Urinary bladder (tissue), 4 donors: ENCODE results near the gene CSMD2. TPM values are rescaled to one million over a fixed set of nuclear protein-coding genes. Genes with fewer than 3 reads are reported as not detected.

ENCODE experiments used
- DNase-seq: peaks from one replicate; pipeline ENCODE4 v3.0.0-alpha.2; 2015; ENCODE audit errors: extremely low spot score
- H3K27ac ChIP-seq: one replicate; pipeline ENCODE4 v1.5.1; 2013; ENCODE audit warnings: low read depth, mild to moderate bottlenecking, moderate library complexity
- H3K36me3 ChIP-seq: one replicate; pipeline ENCODE4 v1.6.1; 2013; ENCODE audit warnings: mild to moderate bottlenecking, moderate library complexity; ENCODE audit not compliant: insufficient read depth
- H3K4me1 ChIP-seq: one replicate; pipeline ENCODE4 v1.6.1; 2013; ENCODE audit warnings: mild to moderate bottlenecking, moderate library complexity; ENCODE audit not compliant: insufficient read depth
- H3K4me3 ChIP-seq: one replicate; pipeline ENCODE4 v1.5.1; 2013; ENCODE audit warnings: low read depth, low read length
- WGBS: extraction: QIAGEN DNeasy Blood & Tissue Kit; methylation state at CpG from one replicate; pipeline ENCODE4 v1.1.7; 2013; 5-methylcytosine and 5-hydroxymethylcytosine counted together
- polyA plus RNA-seq: library from polyadenylated mRNA; stranded (reverse); fragments of 200-250 nt; gene quantifications from one replicate; pipeline ENCODE4 v1.2.3, GENCODE V29; 2013
- total RNA-seq: library from RNA; depleted of rRNA; stranded (reverse); fragments of >200 nt; gene quantifications from one replicate; pipeline ENCODE4 v1.2.3, GENCODE V29; 2014
- donor health status: healthy with polysubstance abuse.
- donor health status: healthy.

Gene CSMD2
- total and polyA plus RNA-seq, 2 donors = 0.32 to 0.42 TPM

DNA sequence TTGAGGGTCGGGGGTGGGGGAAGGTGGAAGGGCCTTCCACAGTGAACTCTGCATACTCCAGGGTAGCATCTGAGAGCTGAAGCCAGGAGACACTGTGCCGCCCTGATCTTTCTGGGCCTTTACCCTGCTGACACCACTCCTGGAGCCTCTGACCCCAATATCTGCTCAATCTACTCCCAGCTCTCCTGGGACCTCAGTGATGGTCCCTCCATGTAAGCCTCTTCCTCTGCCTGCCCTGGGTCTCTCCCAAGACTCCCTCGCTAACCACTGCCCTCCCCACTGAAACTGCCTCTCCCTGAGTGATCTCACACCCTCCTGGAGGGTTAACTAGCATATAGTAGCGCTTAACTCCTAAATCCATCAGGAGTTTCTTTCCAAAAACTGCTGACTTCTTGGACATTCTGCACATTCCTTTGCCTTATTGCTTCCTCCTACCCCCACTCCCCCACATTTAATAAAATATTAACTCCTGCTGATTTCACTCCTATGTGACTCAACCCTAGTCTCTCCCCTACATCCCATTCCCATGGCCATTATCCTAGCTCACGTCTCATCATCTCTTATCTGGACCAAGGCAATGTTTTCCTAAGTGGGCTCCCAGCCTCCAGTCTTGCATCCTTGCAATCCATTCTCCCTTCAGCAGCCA lies 155.6 kb downstream of the CSMD2 start:
- DNase-seq = no peak
- H3K4me3 ChIP-seq = no peak overlapping the region
- WGBS = 58% methylated on average over 5 of the region's 5 CpGs
- H3K36me3 ChIP-seq = no peaks in the 10 kb centered on the region
- no peak overlapping the region for H3K27ac ChIP-seq
- no peaks in the 10 kb centered on the region for H3K4me1 ChIP-seq

- no peak for DNase-seq
- H3K27ac ChIP-seq = no peak overlapping the region
- no peak overlapping the region for H3K4me3 ChIP-seq
- H3K4me1 ChIP-seq = no peaks in the 10 kb centered on the region
- WGBS = 69% methylated on average over 2 of the region's 2 CpGs
- no peaks in the 10 kb centered on the region for H3K36me3 ChIP-seq
Measured at GRCh38 chr1:34007760-34008159, 157.3 kb downstream of the CSMD2 start.

DNA sequence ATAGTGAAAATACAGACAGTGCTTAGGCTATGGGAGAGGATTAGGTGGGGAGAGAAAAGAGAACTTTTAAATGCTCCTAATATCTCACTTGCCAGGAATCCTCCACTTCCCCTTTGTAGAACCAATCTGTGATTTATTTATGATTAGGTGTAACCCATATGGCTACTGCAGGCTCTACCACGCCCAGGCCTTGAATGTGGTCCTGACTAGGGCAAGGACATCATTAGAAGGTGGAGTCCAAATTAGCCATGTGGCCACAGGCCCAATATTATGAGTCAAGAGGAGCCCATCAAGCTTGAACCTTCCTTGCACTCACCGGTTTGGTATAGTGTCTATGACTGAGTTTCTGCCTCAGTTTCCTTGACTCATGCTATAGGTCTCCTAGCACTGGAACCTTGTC lies 159.7 kb downstream of the CSMD2 start:
- Histone ChIP-seq H3K27ac (no peak overlapping the region), H3K4me1 (no peaks in the 10 kb centered on the region), H3K36me3 (no peaks in the 10 kb centered on the region), H3K4me3 (no peak overlapping the region)
- no peak for DNase-seq
- 90% methylated on average over 2 of the region's 2 CpGs for WGBS

DNA sequence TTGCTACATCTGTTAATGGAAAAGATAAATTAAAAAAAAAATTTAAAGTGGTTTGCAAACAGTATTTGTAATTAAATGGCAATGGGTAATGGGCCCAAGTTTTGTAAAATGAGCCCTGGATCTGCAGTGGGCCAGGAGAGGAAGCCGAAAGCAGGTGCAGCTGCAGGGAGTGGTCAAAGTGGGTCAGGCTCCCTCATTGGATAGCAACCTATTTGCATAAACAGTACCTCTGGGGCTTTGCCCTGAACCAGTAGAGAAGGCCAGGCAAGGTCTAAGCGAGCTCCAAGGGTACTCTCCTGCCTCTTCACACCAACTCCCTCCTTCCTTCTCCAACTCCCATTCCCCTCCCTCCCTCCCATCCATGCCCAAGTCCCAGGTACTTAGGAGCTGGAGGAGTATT lies 162.2 kb downstream of the CSMD2 start:
- H3K4me1 ChIP-seq = no peaks in the 10 kb centered on the region
- no peak for DNase-seq
- no peak overlapping the region for H3K27ac ChIP-seq
- H3K4me3 ChIP-seq = no peak overlapping the region
- 64% methylated on average over 2 of the region's 2 CpGs for WGBS
- no peaks in the 10 kb centered on the region for H3K36me3 ChIP-seq

DNA sequence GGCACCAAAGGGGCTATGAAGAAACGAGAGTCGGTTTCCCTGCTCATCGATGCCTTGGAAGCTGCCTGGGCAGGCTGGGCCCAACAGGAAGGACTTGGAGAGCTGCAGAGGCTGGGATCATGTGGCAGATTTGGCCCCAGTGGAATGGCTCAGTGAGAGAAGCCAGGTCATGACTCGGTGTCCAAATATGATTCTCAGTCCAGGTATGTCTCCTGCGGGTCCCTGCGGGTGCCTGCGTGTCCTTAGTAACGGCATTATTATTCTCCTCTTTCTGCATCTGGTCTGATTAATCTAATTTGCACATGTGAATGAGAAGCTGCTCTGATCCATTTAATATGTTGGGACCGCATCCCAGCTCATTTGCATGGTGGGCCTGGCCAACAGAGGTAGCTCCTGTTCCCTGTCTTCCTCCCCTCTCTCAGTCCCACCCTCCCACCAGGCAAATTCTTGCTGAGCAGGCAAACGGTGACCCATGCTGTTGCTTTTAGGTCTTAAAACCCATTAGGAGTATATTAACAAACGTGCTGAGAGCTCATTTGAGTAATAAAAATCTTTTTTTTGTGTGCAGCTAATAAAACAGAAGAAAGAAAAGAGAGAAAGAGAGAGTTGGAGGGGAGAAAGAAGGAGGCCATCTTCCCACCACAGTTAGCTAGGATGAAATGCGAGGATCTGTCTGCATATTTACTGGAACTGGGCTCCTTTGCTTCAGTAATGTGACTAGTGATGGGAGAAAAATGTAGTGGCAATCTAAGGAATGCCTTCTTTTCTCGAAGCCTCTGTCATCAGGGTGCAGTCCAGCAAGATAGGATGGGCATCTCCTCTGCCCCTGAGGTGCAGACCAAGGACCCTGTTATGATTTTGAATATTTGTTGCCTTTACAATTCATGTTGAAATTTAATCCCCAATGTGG lies 167.6 kb downstream of the CSMD2 start:
- WGBS = 71% methylated on average over 13 of the region's 13 CpGs
- no peaks in the 10 kb centered on the region for H3K4me1 ChIP-seq
- DNase-seq = no peak
- H3K36me3 ChIP-seq = no peaks in the 10 kb centered on the region
- H3K27ac ChIP-seq = no peak overlapping the region
- H3K4me3 ChIP-seq = no peak overlapping the region

- no peak overlapping the region for H3K27ac ChIP-seq
- no peak overlapping the region for H3K4me3 ChIP-seq
- no peaks in the 10 kb centered on the region for H3K4me1 ChIP-seq
- no peak for DNase-seq
- WGBS = 84% methylated on average over 5 of the region's 5 CpGs
- no peaks in the 10 kb centered on the region for H3K36me3 ChIP-seq
Measured at GRCh38 chr1:33996281-33996680, 168.7 kb downstream of the CSMD2 start.

DNA sequence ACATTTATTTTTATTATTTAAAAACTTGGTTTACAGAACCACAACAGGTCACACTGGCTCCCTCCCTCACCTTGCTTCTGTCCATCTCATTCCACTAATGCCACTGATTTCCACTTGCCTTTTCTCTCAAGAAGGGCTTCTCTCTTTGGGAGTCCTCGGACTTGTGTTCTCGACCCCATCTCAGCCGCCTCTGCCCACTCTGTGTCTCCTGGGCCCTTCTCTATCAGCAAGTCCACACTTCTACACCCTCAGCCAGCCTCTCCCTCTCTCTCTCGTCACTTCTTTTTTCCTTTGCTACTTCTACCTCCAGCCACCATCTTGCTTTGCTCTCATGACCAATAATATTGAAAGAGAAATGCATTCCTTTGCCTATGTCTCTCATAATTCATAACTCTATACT lies 171.7 kb downstream of the CSMD2 start:
- no peak overlapping the region for H3K27ac ChIP-seq
- no peak for DNase-seq
- 89% methylated on average over 4 of the region's 4 CpGs for WGBS

GRCh38 chr1:33990281-33990680 lies 174.7 kb downstream of the CSMD2 start:
- H3K27ac ChIP-seq = no peak overlapping the region
- no peaks in the 10 kb centered on the region for H3K36me3 ChIP-seq
- 77% methylated on average over 3 of the region's 3 CpGs for WGBS
- DNase-seq = no peak
- no peak overlapping the region for H3K4me3 ChIP-seq
- no peaks in the 10 kb centered on the region for H3K4me1 ChIP-seq

More for the DNA sequence above, 171.7 kb downstream of the CSMD2 start:
- Histone ChIP-seq H3K4me3 (no peak overlapping the region), H3K4me1 (no peaks in the 10 kb centered on the region), H3K36me3 (no peaks in the 10 kb centered on the region)

DNA sequence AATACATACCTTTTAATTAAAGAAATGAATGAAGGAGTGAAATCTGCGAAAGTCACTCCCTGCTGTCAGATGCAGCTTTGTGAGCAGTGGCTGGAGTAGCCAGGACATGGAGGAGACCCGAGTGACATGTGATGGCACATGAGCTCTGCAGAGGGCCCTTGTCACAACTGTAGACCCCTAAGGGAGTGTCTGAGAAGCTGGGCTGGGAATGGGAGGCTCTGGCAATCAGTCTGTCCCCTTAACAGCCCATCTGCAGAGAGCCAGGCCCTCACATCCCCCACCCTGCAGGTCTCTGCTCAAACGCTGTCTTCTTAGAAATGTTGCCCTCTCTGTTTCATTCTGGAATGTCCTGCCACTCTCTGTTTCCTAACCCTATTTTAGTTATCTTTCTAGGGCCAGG lies 176.9 kb downstream of the CSMD2 start:
- DNase-seq = no peak
- Histone ChIP-seq H3K4me1 (no peaks in the 10 kb centered on the region), H3K4me3 (no peak overlapping the region), H3K36me3 (no peaks in the 10 kb centered on the region), H3K27ac (no peak overlapping the region)
- 66% methylated on average over 3 of the region's 3 CpGs for WGBS

- Histone ChIP-seq H3K4me3 (no peak overlapping the region), H3K4me1 (no peaks in the 10 kb centered on the region), H3K27ac (no peak overlapping the region), H3K36me3 (no peaks in the 10 kb centered on the region)
- no peak for DNase-seq
- WGBS = 64% methylated on average over 5 of the region's 5 CpGs
Measured at GRCh38 chr1:33986390-33987095, 178.5 kb downstream of the CSMD2 start.

- WGBS = 79% methylated on average over 4 of the region's 4 CpGs
- no peak for DNase-seq
- Histone ChIP-seq H3K4me3 (no peak overlapping the region), H3K27ac (no peak overlapping the region), H3K36me3 (no peaks in the 10 kb centered on the region), H3K4me1 (no peaks in the 10 kb centered on the region)
Measured at GRCh38 chr1:33985656-33986055, 179.4 kb downstream of the CSMD2 start.

- Histone ChIP-seq H3K4me3 (no peak overlapping the region), H3K27ac (no peak overlapping the region), H3K36me3 (no peaks in the 10 kb centered on the region), H3K4me1 (no peaks in the 10 kb centered on the region)
- no peak for DNase-seq
- WGBS = 66% methylated on average over 13 of the region's 13 CpGs
Measured at GRCh38 chr1:33984906-33985565, 180.0 kb downstream of the CSMD2 start.

DNA sequence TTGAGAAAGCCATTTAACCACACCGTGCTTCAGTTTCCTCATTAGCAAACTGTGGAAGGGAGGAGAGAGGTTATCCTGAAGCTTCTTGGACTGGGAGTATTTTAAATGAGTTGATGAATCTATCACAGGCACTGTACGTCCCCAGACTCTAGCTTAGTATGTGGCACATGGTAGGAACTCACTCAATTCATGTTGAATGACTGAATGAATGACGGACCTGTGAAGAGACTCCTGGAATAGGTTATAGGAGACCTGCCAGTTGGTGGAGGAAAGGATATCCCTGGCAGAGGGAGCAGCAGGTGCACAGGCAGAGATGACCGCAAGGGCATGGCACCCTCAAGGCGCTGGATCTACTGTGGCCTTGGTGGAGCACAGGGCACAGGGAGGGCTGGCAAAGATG lies 182.6 kb downstream of the CSMD2 start:
- Histone ChIP-seq H3K27ac (no peak overlapping the region), H3K4me3 (no peak overlapping the region), H3K36me3 (no peaks in the 10 kb centered on the region), H3K4me1 (no peaks in the 10 kb centered on the region)
- WGBS = 88% methylated on average over 5 of the region's 5 CpGs
- DNase-seq = no peak
